ENCODE measurements around the gene TMEM116.
A peak's percentile ranks its signal among the peaks of the same experiment; 100 is the strongest.
"Not testable (repeated sequence)": the region's sequence is repeated elsewhere in the genome, so short reads cannot be mapped to it uniquely, and the experiment has no call there.

Gene TMEM116

DNA sequence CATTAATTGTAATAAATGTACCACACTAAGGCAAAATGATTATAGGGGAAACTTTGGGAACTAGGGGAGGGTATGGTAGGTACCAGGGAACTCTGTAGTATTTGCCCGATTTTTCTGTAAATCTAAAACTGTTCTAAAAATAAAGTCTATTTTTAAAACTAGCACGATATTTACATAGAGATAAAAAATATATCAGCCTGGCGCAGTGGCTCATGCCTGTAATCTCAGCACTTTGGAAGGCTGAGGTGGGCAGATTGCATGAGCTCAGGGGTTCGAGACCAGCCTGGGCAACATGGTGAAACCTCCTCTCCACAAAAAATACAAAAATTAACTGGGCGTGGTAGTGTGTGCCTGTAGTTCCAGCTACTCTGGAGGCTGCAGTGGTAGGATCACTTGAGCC is 32.4 kb downstream of the TMEM116 start:
- ATAC-seq (replicated peaks), result no peak
- H3K4me1 Mint-ChIP-seq (ENCODE audit: low read depth in 2 of 2), result peaks cover 0 to 37% of the 10 kb centered on the region in 2 donors
- no peaks in the 10 kb centered on the region for H3K27me3 Mint-ChIP-seq

DNA sequence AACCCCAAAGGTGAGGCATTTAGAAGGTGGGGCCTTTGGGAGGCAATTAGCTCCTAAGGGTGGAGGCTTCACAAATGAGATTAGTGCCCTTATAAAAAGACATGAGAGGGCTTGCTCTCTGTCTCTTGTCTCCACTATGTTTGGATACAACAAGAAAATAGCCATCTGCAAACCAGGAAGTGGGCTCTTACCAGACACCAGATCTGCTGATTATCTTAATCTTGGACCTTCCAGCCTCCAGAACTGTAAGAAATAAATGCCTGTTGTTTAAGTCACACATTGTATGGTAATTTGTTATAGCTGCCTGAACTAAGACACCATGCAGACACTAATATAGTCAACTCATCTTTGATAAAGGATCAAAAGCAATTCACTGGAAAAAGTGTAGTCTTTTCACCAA is 34.4 kb downstream of the TMEM116 start:
- peaks cover 7 to 46% of the 10 kb centered on the region in 2 donors for H3K4me1 Mint-ChIP-seq (ENCODE audit: low read depth in 2 of 2)
- no peak overlapping the region for H3K4me3 Mint-ChIP-seq
- H3K27me3 Mint-ChIP-seq, result no peaks in the 10 kb centered on the region
- DNase-seq (no peak), ATAC-seq (replicated peaks) (no peak)
- H3K9me3 Mint-ChIP-seq, result no peaks in the 10 kb centered on the region
- peaks cover 8% of the 10 kb centered on the region for H3K36me3 Mint-ChIP-seq (ENCODE audit: insufficient read depth)
- peak overlapping the region in 1 of 2 donors; percentile 77 for H3K27ac Mint-ChIP-seq

More for the DNA sequence above, 32.4 kb downstream of the TMEM116 start:
- Mint-ChIP-seq H3K27ac (no peak overlapping the region), H3K4me3 (no peak overlapping the region), H3K9me3 (no peaks in the 10 kb centered on the region), H3K36me3 (ENCODE audit: insufficient read depth) (peaks cover 8% of the 10 kb centered on the region)
- no peak for DNase-seq

DNA sequence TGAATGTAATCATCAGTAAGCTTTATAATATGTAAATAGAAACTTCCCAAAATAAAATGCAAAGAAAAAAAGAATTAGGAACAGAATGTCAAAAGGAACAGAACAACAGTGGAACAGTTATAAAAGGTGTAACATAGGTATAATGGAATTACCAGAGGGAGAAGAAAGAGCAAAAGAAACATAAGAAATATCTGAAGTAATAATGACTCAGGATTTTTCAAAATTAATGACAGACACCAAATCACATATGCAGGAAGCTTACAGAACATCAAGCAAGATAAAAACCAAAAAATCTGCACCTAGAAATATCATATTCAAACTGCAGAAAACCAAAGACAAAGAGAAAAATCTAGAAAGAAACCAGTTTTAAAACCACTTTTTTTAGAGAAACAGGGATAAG is 36.1 kb downstream of the TMEM116 start:
- H3K27me3 Mint-ChIP-seq, result no peaks in the 10 kb centered on the region
- no peak overlapping the region for H3K4me3 Mint-ChIP-seq
- H3K4me1 Mint-ChIP-seq (ENCODE audit: low read depth in 2 of 2), result peaks cover 7 to 55% of the 10 kb centered on the region in 2 donors
- ATAC-seq (replicated peaks) (no peak), DNase-seq (no peak)
- no peaks in the 10 kb centered on the region for H3K9me3 Mint-ChIP-seq
- H3K27ac Mint-ChIP-seq, result peak overlapping the region in 1 of 2 donors; percentile 33
- peaks cover 5% of the 10 kb centered on the region for H3K36me3 Mint-ChIP-seq (ENCODE audit: insufficient read depth)

DNA sequence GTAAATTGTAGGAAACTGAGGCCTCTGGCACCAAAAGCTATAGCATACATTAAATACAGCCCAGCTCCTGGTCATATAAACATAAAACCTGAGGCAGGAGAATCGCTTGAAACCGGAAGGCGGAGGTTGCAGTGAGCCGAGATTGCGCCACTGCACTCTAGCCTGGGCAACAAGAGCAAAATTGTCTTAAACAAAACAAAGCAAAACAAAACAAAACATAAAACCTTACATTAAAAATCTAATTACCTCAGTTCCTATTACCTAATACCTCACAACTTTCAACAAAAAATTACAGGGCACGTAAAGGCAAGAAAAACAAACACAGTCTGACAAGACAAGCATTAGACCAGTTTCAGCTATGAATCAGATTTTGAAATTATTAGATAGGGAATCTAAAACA is 36.7 kb downstream of the TMEM116 start:
- Mint-ChIP-seq H3K4me1 (ENCODE audit: low read depth in 2 of 2) (peaks cover 7 to 57% of the 10 kb centered on the region in 2 donors), H3K27ac (peak overlapping the region in 1 of 2 donors; percentile 33), H3K27me3 (no peaks in the 10 kb centered on the region), H3K9me3 (no peaks in the 10 kb centered on the region), H3K4me3 (no peak overlapping the region), H3K36me3 (ENCODE audit: insufficient read depth) (peaks cover 4% of the 10 kb centered on the region)
- DNase-seq (no peak), ATAC-seq (replicated peaks) (no peak)

DNA sequence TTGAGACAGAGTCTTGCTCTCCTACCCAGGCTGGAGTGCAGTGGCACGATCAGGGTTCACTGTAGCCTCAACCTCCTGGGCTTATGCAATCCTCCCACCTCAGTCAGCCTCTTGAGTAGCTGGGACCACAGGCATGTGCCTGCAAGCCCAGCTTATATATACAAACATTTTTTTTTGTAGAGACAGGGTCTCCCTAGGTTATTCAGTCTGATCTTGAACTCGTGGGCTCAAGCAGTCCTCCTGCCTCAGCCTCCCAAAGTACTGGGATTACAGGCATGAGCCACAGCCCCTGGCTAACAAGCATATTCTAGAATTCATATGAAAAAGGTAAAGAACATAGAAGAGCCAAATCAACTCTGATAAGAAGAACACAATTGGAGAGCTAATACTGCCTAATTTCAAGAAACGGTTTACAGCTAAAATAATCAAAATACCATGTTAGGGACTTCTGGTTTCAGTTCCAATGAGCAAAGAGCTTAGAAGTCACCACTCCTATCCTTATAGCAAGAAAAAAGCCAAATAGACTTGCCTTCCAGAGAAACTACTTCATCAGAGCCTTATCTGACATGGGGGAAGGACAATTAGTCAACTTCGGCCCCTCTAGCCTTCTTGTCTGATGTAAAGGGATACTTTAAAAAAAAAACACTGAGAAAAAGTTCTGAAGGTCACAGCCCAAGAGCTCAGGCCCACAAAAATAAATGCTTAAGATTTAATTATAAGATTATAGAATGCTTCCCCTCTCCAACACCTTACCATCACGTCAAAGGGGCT is 37.6 kb downstream of the TMEM116 start:
- peak overlapping the region in 1 of 2 donors; percentile 14 for H3K27ac Mint-ChIP-seq
- ATAC-seq (replicated peaks), result no peak

DNA sequence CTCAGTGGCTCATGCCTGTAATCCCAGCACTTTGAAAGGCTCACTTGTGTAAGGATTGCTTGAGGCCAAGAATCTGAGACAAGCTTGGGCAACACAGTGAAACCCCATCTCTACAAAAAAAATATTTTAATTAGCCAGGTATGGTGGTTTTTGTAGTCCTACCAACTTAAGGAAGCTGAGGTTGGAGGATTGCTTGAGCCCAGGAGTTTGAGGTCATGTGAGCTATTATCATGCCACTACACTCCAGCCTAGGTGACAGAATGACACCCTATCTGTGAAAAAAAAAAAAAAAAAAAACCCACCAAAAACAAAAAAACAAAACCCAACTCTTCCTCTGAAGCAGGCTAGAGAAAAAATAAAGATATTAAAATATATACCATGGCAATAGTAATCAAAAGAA is 41.2 kb downstream of the TMEM116 start:
- no peaks in the 10 kb centered on the region for H3K27me3 Mint-ChIP-seq

More for the DNA sequence above, 37.6 kb downstream of the TMEM116 start:
- Mint-ChIP-seq H3K4me3 (no peak overlapping the region), H3K36me3 (ENCODE audit: insufficient read depth) (peaks cover 4% of the 10 kb centered on the region), H3K4me1 (ENCODE audit: low read depth in 2 of 2) (peaks cover 7 to 57% of the 10 kb centered on the region in 2 donors), H3K9me3 (no peaks in the 10 kb centered on the region), H3K27me3 (no peaks in the 10 kb centered on the region)
- DNase-seq, result no peak

DNA sequence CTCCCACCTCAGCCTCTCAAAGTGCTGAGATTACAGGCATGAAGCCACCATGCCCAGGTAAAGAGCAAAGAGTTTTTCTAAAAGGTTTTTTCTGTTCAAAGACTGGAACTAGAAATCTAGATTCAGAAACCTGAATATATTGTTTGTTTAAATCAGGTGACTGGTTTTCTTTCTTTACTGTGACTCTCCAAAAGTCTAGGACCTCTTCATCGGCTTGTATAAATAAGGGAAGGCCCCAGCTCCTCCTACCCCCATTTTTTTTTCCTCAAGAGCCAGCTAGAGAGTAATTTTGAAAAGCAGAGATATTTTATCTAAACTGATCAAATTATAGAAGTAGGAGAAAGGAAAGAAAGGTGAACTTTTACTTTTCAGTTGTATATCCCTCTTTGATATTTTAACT is 48.0 kb downstream of the TMEM116 start:
- Mint-ChIP-seq H3K36me3 (ENCODE audit: insufficient read depth) (peaks cover 24% of the 10 kb centered on the region), H3K9me3 (peaks cover 3 to 10% of the 10 kb centered on the region in 2 donors)
- no peak for ATAC-seq (replicated peaks)

More for the DNA sequence above, 41.2 kb downstream of the TMEM116 start:
- H3K9me3 Mint-ChIP-seq, result no peaks in the 10 kb centered on the region
- peaks cover 9% of the 10 kb centered on the region for H3K36me3 Mint-ChIP-seq (ENCODE audit: insufficient read depth)
- ATAC-seq (replicated peaks) (peak; percentile 100), DNase-seq (peak; percentile 15 to 24 (median 23))
- peaks cover 12 to 33% of the 10 kb centered on the region in 2 donors for H3K4me1 Mint-ChIP-seq (ENCODE audit: low read depth in 2 of 2)
- peak overlapping the region; percentile 20 to 68 for H3K4me3 Mint-ChIP-seq
- peak overlapping the region; percentile 28 to 85 for H3K27ac Mint-ChIP-seq

DNA sequence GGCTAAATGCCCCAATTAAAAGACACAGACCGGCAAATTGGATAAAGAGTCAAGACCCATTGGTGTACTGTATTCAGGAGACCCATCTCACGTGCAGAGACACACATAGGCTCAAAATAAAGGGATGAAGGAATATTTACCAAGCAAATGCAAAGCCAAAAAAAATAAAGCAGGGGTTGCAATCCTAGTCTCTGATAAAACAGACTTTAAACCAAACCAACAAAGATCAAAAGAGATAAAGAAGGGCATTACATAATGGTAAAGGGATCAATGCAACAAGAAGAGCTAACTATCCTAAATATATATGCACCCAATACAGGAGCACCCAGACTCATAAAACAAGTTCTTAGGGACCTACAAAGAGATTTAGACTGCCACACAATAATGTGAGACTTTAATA is 53.4 kb downstream of the TMEM116 start:
- DNase-seq; H3K27me3 Mint-ChIP-seq; H3K4me3 Mint-ChIP-seq; ATAC-seq (replicated peaks): not testable (repeated sequence)
- Mint-ChIP-seq H3K4me1 (ENCODE audit: low read depth in 2 of 2) (peaks cover 14 to 32% of the 10 kb centered on the region in 2 donors), H3K36me3 (ENCODE audit: insufficient read depth) (peaks cover 18% of the 10 kb centered on the region), H3K9me3 (peaks cover 4 to 14% of the 10 kb centered on the region in 2 donors), H3K27ac (peak overlapping the region in 1 of 2 donors; percentile 63)

More for the DNA sequence above, 48.0 kb downstream of the TMEM116 start:
- H3K27ac Mint-ChIP-seq, result peak overlapping the region in 1 of 2 donors; percentile 74
- DNase-seq, result no peak
- H3K4me3 Mint-ChIP-seq, result no peak overlapping the region
- H3K27me3 Mint-ChIP-seq, result no peaks in the 10 kb centered on the region
- peaks cover 14 to 25% of the 10 kb centered on the region in 2 donors for H3K4me1 Mint-ChIP-seq (ENCODE audit: low read depth in 2 of 2)

DNA sequence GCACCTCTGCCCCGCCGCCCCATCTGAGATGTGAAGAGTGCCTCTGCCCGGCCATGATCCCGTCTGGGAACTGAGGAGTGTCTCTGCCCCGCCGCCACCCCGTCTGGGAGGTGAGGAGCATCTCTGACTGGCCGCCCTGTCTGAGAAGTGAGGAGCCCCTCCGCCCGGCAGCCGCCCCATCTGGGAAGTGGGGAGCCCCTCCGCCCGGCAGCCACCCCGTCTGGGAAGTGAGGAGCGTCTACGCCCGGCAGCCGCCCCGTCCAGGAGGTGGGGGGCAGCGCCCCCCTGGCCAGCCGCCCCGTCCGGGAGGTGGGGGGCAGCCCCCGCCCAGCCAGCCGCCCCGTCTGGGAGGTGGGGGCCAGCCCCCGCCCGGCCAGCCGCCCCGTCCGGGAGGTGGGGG is 55.7 kb downstream of the TMEM116 start:
- Mint-ChIP-seq H3K4me1 (ENCODE audit: low read depth in 2 of 2) (peaks cover 13 to 36% of the 10 kb centered on the region in 2 donors), H3K9me3 (peaks cover 4 to 14% of the 10 kb centered on the region in 2 donors), H3K27ac (peak overlapping the region in 1 of 2 donors; percentile 67)
- H3K4me3 Mint-ChIP-seq; ATAC-seq (replicated peaks); H3K36me3 Mint-ChIP-seq (ENCODE audit: insufficient read depth); H3K27me3 Mint-ChIP-seq; DNase-seq: not testable (repeated sequence)

DNA sequence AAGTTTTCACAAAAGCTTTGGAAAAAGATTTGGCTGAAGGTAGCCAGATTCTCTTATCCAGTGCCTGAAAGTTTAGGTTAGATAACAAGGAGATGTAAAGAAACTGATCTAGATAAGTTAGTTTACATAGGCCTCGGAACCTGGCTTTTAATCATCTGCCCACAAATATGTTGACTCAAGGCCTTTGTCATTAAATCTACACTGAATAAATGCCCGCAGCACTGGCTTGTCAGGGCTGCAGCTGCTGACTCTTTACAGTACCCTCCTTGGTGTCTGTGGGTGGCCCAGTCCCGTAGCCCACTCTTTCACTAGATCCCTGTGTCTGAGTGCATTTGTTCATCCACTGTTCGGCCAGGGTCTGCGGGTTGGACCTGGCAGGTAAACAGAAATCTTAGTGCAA is 58.0 kb downstream of the TMEM116 start:
- ATAC-seq (replicated peaks), result no peak
- DNase-seq, result no peak
- no peak overlapping the region for H3K27ac Mint-ChIP-seq

DNA sequence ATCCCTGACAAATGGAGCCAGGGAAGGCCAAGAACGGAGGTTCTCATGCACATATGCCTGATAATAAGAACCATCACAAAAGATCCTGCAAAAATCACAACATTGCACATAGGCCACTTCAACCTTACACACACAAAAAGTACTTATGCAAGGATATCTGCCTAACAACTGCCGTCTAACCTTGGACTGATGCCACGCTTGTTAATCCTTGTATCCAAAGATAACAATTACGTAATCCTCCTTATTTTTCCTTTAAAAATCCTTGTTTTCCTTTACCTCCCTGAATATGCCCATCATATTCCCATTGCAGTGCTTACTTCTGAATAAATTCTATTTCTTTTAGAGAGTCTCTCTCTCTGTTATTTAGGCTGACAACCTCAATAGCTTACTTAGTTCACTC is 59.5 kb downstream of the TMEM116 start:
- peak overlapping the region in 1 of 2 donors; percentile 8 for H3K27ac Mint-ChIP-seq
- ATAC-seq (replicated peaks) (no peak), DNase-seq (no peak)
- no peaks in the 10 kb centered on the region for H3K36me3 Mint-ChIP-seq (ENCODE audit: insufficient read depth)
- peaks cover 14 to 36% of the 10 kb centered on the region in 2 donors for H3K4me1 Mint-ChIP-seq (ENCODE audit: low read depth in 2 of 2)
- no peak overlapping the region for H3K4me3 Mint-ChIP-seq
- H3K9me3 Mint-ChIP-seq, result no peaks in the 10 kb centered on the region
- no peaks in the 10 kb centered on the region for H3K27me3 Mint-ChIP-seq

More for the DNA sequence above, 58.0 kb downstream of the TMEM116 start:
- no peaks in the 10 kb centered on the region for H3K27me3 Mint-ChIP-seq
- peaks cover 2% of the 10 kb centered on the region for H3K36me3 Mint-ChIP-seq (ENCODE audit: insufficient read depth)
- peaks cover 26 to 47% of the 10 kb centered on the region in 2 donors for H3K4me1 Mint-ChIP-seq (ENCODE audit: low read depth in 2 of 2)
- no peak overlapping the region for H3K4me3 Mint-ChIP-seq
- peaks cover 2 to 5% of the 10 kb centered on the region in 2 donors for H3K9me3 Mint-ChIP-seq

DNA sequence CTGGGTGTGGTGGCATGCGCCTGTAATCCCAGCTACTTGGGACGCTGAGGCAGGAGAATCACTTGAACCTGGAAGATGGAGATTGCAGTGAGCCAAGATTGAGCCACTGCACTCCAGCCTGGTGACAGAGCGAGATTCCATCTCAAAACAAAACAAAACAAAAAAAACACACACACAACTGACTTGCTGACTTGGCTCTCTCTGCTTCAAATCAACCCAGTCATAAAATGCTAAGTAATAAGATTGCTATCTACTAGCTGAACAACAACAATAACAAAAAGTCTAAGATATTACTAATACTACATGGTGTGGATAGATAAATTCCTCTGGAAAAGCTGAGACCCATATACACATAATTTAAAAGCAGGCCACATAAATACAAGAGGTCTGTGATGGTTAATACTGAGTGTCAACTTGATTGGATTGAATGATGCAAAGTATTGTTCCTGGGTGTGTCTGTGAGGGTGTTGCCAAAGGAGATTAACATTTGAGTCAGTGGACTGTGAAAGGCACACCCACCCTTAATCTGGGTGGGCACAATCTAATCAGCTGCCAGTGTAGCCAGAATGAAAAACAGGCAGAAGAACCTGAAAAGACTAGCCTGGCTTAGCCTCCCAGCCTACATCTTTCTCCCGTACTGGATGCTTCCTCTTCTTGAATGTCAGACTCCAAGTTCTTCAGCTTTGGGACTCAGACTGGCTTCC is 60.7 kb downstream of the TMEM116 start:
- not testable (repeated sequence) for H3K36me3 Mint-ChIP-seq (ENCODE audit: insufficient read depth)
- peak overlapping the region in 1 of 2 donors; percentile 3 for H3K27ac Mint-ChIP-seq

DNA sequence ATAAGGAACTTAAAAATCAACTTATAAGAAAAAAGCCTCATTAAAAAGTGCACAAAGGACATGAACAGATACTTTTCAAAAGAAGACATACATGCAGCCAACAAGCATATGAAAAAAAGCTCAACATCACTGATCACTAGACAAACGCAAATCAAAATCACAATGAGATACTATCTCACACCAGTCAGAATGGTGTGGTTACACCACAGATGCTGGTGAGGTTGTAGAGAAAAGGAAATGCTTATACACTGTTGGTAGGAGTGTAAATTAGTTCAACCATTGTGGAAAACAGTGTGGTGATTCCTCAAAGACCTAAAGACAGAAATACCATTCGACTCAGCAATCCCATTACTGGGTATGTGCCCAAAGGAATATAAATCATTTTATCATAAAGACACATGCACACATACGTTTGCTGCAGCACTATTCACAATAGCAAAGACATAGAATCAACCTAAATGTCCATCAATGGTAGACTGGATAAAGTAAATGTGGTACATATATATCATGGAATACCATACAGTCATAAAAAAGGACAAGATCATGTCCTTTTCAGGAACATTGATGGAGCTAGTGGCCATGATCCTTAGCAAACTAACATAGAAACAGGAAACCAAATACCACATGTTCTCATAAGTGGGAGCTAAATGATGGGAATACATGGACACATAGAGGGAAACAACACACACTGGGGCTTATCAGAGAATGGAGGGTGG is 61.8 kb downstream of the TMEM116 start:
- peak overlapping the region in 1 of 2 donors; percentile 23 for H3K4me3 Mint-ChIP-seq
- not testable (repeated sequence) for H3K36me3 Mint-ChIP-seq (ENCODE audit: insufficient read depth); DNase-seq; H3K27me3 Mint-ChIP-seq; H3K9me3 Mint-ChIP-seq
- peak; percentile 81 for ATAC-seq (replicated peaks)
- peak overlapping the region in 1 of 2 donors; percentile 3 for H3K27ac Mint-ChIP-seq
- H3K4me1 Mint-ChIP-seq (ENCODE audit: low read depth in 2 of 2), result peaks cover 16 to 32% of the 10 kb centered on the region in 2 donors

More for the DNA sequence above, 60.7 kb downstream of the TMEM116 start:
- H3K9me3 Mint-ChIP-seq; DNase-seq; H3K4me3 Mint-ChIP-seq; H3K27me3 Mint-ChIP-seq; ATAC-seq (replicated peaks): not testable (repeated sequence)
- peaks cover 14 to 34% of the 10 kb centered on the region in 2 donors for H3K4me1 Mint-ChIP-seq (ENCODE audit: low read depth in 2 of 2)

Measured in effector memory CD8-positive, alpha-beta T cell (primary cell).